Thoracic aorta (tissue), 2 donors: ENCODE results near the gene ADGRL3. TPM values are rescaled to one million over a fixed set of nuclear protein-coding genes. Genes with fewer than 3 reads are reported as not detected.

ENCODE experiments used
- ATAC-seq: fragments of 150-250 bp; one replicate; pipeline ENCODE4 v1.8.0; 2017; ENCODE audit warnings: low read depth; ENCODE audit not compliant: insufficient number of reproducible peaks, low FRiP score
- DNase-seq: peaks from one replicate; pipeline ENCODE4 v3.0.0-alpha.2; 2020; ENCODE audit warnings: low spot score
- H3K27ac ChIP-seq, 2 donors: fragments of 200-600 bp; sonication (generic); 1 replicate in 1 of 2; 2 replicates in 1 of 2; pipeline ENCODE4 v1.5.1; 2016; ENCODE audit warnings: mild to moderate bottlenecking in 2 of 2, moderate library complexity in 2 of 2
- H3K27me3 ChIP-seq: fragments of 200-600 bp; sonication (generic); replicated peaks from 2 replicates; pipeline ENCODE4 v1.6.0; 2016; ENCODE audit warnings: mild to moderate bottlenecking; ENCODE audit not compliant: insufficient read depth
- H3K36me3 ChIP-seq: fragments of 200-600 bp; sonication (generic); one replicate; pipeline ENCODE4 v1.5.1; 2016
- H3K4me1 ChIP-seq, 2 donors: fragments of 200-600 bp; sonication (generic); 1 replicate in 1 of 2; 2 replicates in 1 of 2; pipeline versions ENCODE4 v1.5.1 to v1.6.0; 2016; ENCODE audit warnings: low read depth in 2 of 2, mild to moderate bottlenecking in 1 of 2; ENCODE audit not compliant: control insufficient read depth in 1 of 2
- H3K4me3 ChIP-seq: fragments of 200-600 bp; sonication (generic); 2 replicates; pipeline ENCODE4 v1.5.1; 2016; ENCODE audit warnings: mild to moderate bottlenecking
- H3K9me3 ChIP-seq: fragments of 200-600 bp; sonication (generic); 2 replicates; pipeline ENCODE4 v1.5.1; 2016
- CTCF ChIP-seq: fragments of 200-600 bp; sonication (generic); IDR thresholded peaks from one replicate; pipeline ENCODE4 v1.5.1; 2019; ENCODE audit warnings: antibody characterized with exemption
- total RNA-seq, 2 donors: library from RNA; depleted of rRNA; stranded (reverse); fragments of >200 nt; gene quantifications; one replicate each; pipeline versions ENCODE4 v1.1.0 to v1.2.3, GENCODE V29; 2016

Gene ADGRL3
- total RNA-seq, 2 donors from 2014 or later = 17.5 to 18.1 TPM

DNA sequence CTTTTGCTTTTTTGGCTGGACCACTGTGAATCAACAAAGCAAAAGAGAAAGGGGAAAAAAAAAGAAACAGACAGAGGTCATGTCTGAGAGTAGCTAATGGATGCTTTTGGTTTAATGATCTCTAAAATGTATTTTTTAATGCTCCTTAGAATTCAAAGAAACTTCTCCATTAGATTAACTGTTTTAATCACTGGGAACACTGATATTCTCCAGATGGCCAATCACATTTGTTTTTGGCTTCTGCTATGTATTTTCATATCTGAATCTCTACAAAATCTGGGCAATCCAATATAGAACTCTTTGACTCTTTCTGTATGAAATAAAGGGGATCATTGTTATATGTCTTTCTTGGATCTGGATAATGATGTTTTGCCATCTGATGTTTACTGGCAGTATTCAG lies 278.2 kb downstream of the ADGRL3 start:
- no peaks in the 10 kb centered on the region for H3K36me3 ChIP-seq
- no peaks in the 10 kb centered on the region for H3K9me3 ChIP-seq
- DNase-seq = no peak
- ATAC-seq = no peak
- H3K4me1 ChIP-seq = peaks cover 0 to 8% of the 10 kb centered on the region in 2 donors
- no peak overlapping the region for H3K4me3 ChIP-seq
- no peak overlapping the region for H3K27ac ChIP-seq
- no peak for TF ChIP-seq CTCF
- H3K27me3 ChIP-seq = no peaks in the 10 kb centered on the region

- H3K27ac ChIP-seq = no peak overlapping the region
- no peaks in the 10 kb centered on the region for H3K36me3 ChIP-seq
- TF ChIP-seq CTCF = no peak
- DNase-seq = no peak
- no peaks in the 10 kb centered on the region for H3K27me3 ChIP-seq
- H3K4me3 ChIP-seq = no peak overlapping the region
- ATAC-seq = no peak
- no peaks in the 10 kb centered on the region for H3K9me3 ChIP-seq
- no peaks in the 10 kb centered on the region for H3K4me1 ChIP-seq
These were observed 284.9 kb downstream of the ADGRL3 start for GRCh38 chr4:61485056-61485455.

- Histone ChIP-seq H3K36me3 (no peaks in the 10 kb centered on the region), H3K27me3 (no peaks in the 10 kb centered on the region), H3K27ac (no peak overlapping the region), H3K4me1 (no peaks in the 10 kb centered on the region), H3K9me3 (no peaks in the 10 kb centered on the region), H3K4me3 (no peak overlapping the region)
- ATAC-seq (no peak), DNase-seq (no peak)
- no peak for TF ChIP-seq CTCF
These were observed 289.8 kb downstream of the ADGRL3 start for GRCh38 chr4:61489927-61490326.

DNA sequence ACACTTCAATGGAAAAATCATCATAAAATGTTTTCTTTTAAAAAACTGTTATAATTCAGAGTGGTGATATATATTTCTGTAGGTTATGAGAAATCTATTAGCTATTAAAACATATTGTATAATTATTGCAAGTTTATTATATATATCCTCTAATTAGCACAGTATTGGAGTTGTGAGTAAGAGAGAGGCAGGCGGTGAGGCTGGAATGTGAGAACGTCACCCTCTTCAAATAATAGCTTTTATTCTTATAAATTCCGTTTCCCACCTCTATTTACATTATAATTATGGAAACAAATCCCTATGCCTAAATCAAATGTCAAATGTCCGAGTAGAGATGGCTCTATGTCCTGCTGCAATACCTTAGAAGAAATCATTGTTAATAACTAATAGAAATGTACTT lies 292.9 kb downstream of the ADGRL3 start:
- H3K36me3 ChIP-seq = no peaks in the 10 kb centered on the region
- H3K9me3 ChIP-seq = no peaks in the 10 kb centered on the region
- H3K4me1 ChIP-seq = no peaks in the 10 kb centered on the region
- ATAC-seq = no peak
- no peaks in the 10 kb centered on the region for H3K27me3 ChIP-seq
- no peak overlapping the region for H3K4me3 ChIP-seq
- H3K27ac ChIP-seq = no peak overlapping the region
- no peak for TF ChIP-seq CTCF
- no peak for DNase-seq

- H3K4me3 ChIP-seq = no peak overlapping the region
- DNase-seq = no peak
- H3K9me3 ChIP-seq = no peaks in the 10 kb centered on the region
- ATAC-seq = no peak
- H3K4me1 ChIP-seq = no peaks in the 10 kb centered on the region
- no peak overlapping the region for H3K27ac ChIP-seq
- no peaks in the 10 kb centered on the region for H3K27me3 ChIP-seq
- TF ChIP-seq CTCF = no peak
- H3K36me3 ChIP-seq = no peaks in the 10 kb centered on the region
These were observed 293.3 kb downstream of the ADGRL3 start for GRCh38 chr4:61493470-61493869.
